GM19240 (cell line): ENCODE data around the gene JAZF1.

Experiments
- DNase-seq: peaks from one replicate; pipeline ENCODE4 v3.0.0; 2011; ENCODE audit warnings: low spot score; ENCODE audit not compliant: insufficient read length

Gene JAZF1

GRCh38 chr7:27840313-27840712 lies 340.3 kb downstream of the JAZF1 start:
- no peak for DNase-seq

GRCh38 chr7:27839099-27839498 lies 341.5 kb downstream of the JAZF1 start:
- DNase-seq, result no peak

GRCh38 chr7:27836536-27836935 lies 344.1 kb downstream of the JAZF1 start:
- DNase-seq, result no peak

GRCh38 chr7:27835376-27835775 lies 345.2 kb downstream of the JAZF1 start:
- DNase-seq, result no peak

- DNase-seq, result no peak
Measured at GRCh38 chr7:27834179-27834921, 346.2 kb downstream of the JAZF1 start.

GRCh38 chr7:27826357-27826756 lies 354.2 kb downstream of the JAZF1 start:
- no peak for DNase-seq

GRCh38 chr7:27825891-27826290 lies 354.7 kb downstream of the JAZF1 start:
- DNase-seq, result no peak

- no peak for DNase-seq
Measured at GRCh38 chr7:27822245-27822644, 358.4 kb downstream of the JAZF1 start.

- no peak for DNase-seq
Measured at GRCh38 chr7:27812706-27813105, 367.9 kb downstream of the JAZF1 start.

GRCh38 chr7:27810186-27810585 lies 370.4 kb downstream of the JAZF1 start:
- DNase-seq, result no peak

- DNase-seq, result no peak
Measured at GRCh38 chr7:27808626-27809025, 372.0 kb downstream of the JAZF1 start.

GRCh38 chr7:27804139-27804538 lies 376.5 kb downstream of the JAZF1 start:
- DNase-seq, result no peak

GRCh38 chr7:27802999-27803398 lies 377.6 kb downstream of the JAZF1 start:
- DNase-seq, result no peak

- no peak for DNase-seq
Measured at GRCh38 chr7:27799212-27799611, 381.4 kb downstream of the JAZF1 start.

- DNase-seq, result no peak
Measured at GRCh38 chr7:27795977-27796376, 384.6 kb downstream of the JAZF1 start.

GRCh38 chr7:27793780-27794179 lies 386.8 kb downstream of the JAZF1 start:
- no peak for DNase-seq

GRCh38 chr7:27788437-27788836 lies 392.2 kb downstream of the JAZF1 start:
- DNase-seq, result no peak

GRCh38 chr7:27784399-27785053 lies 396.1 kb downstream of the JAZF1 start:
- no peak for DNase-seq

- DNase-seq, result no peak
Measured at GRCh38 chr7:27782849-27783248, 397.7 kb downstream of the JAZF1 start.

- DNase-seq, result no peak
Measured at GRCh38 chr7:27781188-27781587, 399.4 kb downstream of the JAZF1 start.
